H1 (cell line): Measurements from ENCODE around the gene SV2C. TPM values are rescaled to one million over a fixed set of nuclear protein-coding genes. Genes with fewer than 3 reads are reported as not detected.

Experiments used
- CTCF ChIA-PET: fragments of 300-600 bp; sonication (Branson Sonifier 250); formaldehyde crosslinking; loops from one replicate; lab custom pipeline; 2021; ENCODE audit not compliant: partially characterized antibody; lab: Charles Lee
- POLR2A ChIA-PET: fragments of 300-600 bp; sonication (Branson Sonifier 250); formaldehyde crosslinking; loops from one replicate; lab custom pipeline; 2021; ENCODE audit warnings: inconsistent platforms; ENCODE audit not compliant: partially characterized antibody; lab: Charles Lee
- DNase-seq, 2 experiments: peaks; one replicate each; pipeline versions ENCODE4 v3.0.0 to v3.0.0-alpha.2; 2010 to 2022; ENCODE audit warnings: low spot score in 2 of 2, low read depth in 1 of 2, mixed read lengths in 1 of 2
- FAIRE-seq: peaks from 2 replicates; lab custom pipeline; 2011; peaks lifted over from hg19 to GRCh38; lab: Jason Lieb, UNC
- H2AFZ ChIP-seq: 2 replicates; pipeline ENCODE4 v1.8.1; 2012; ENCODE audit warnings: low read length, inconsistent platforms
- H2AK5ac ChIP-seq: 2 replicates; pipeline ENCODE4 v1.6.1; 2013; ENCODE audit warnings: low read depth, low read length
- H2BK120ac ChIP-seq: replicated peaks from 2 replicates; pipeline ENCODE3; 2013; ENCODE audit warnings: low read depth, low read length, inconsistent platforms
- H2BK12ac ChIP-seq: 2 replicates; pipeline ENCODE4 v1.6.1; 2013; ENCODE audit warnings: low read depth, low read length
- H2BK15ac ChIP-seq: 2 replicates; pipeline ENCODE4 v1.6.1; 2013; ENCODE audit warnings: low read length
- H2BK20ac ChIP-seq: 2 replicates; pipeline ENCODE4 v1.6.1; 2013; ENCODE audit warnings: low read length
- H2BK5ac ChIP-seq: 2 replicates; pipeline ENCODE4 v1.6.1; 2013; ENCODE audit warnings: low read depth, low read length
- H3K14ac ChIP-seq: 2 replicates; pipeline ENCODE4 v1.6.1; 2013; ENCODE audit warnings: inconsistent platforms; ENCODE audit not compliant: insufficient read length
- H3K18ac ChIP-seq: 2 replicates; pipeline ENCODE4 v1.6.1; 2013; ENCODE audit warnings: low read length; ENCODE audit errors: extremely low read depth
- H3K23ac ChIP-seq: 2 replicates; pipeline ENCODE4 v1.6.1; 2013; ENCODE audit warnings: inconsistent platforms; ENCODE audit not compliant: insufficient read length
- H3K23me2 ChIP-seq: 2 replicates; pipeline ENCODE4 v1.6.1; 2013; ENCODE audit warnings: low read depth, low read length
- H3K27ac ChIP-seq: 2 replicates; pipeline ENCODE4 v1.6.1; 2011; ENCODE audit warnings: low read depth, low read length, inconsistent platforms
- H3K27me3 ChIP-seq, 4 experiments: replicated peaks in 1 of 4; 1 replicate in 1 of 4; 2 replicates in 3 of 4; pipeline versions ENCODE4 v1.6.1 to v1.8.1; 2011 to 2013; ENCODE audit warnings: low read length in 3 of 4, mild to moderate bottlenecking in 3 of 4, inconsistent platforms in 2 of 4, mixed read lengths in 2 of 4, moderate library complexity in 1 of 4; ENCODE audit not compliant: control insufficient read depth in 3 of 4, insufficient read depth in 3 of 4; ENCODE audit errors: extremely low read depth in 1 of 4
- H3K36me3 ChIP-seq, 4 experiments: 2 replicates each; pipeline versions ENCODE4 v1.6.1 to v1.8.1; 2011 to 2013; ENCODE audit warnings: mild to moderate bottlenecking in 4 of 4, low read length in 3 of 4, moderate library complexity in 2 of 4, control low read depth in 1 of 4, inconsistent platforms in 1 of 4; ENCODE audit not compliant: insufficient read depth in 4 of 4, control insufficient read depth in 2 of 4
- H3K4ac ChIP-seq: replicated peaks from 2 replicates; pipeline ENCODE3; 2013; ENCODE audit warnings: low read length, low read depth, mixed read lengths, inconsistent platforms; ENCODE audit not compliant: insufficient read length
- H3K4me1 ChIP-seq, 4 experiments: replicated peaks in 1 of 4; 1 replicate in 1 of 4; 2 replicates in 3 of 4; pipeline versions ENCODE4 v1.6.1 to v1.8.1; 2011 to 2013; ENCODE audit warnings: low read length in 3 of 4, inconsistent platforms in 2 of 4, mixed read lengths in 1 of 4; ENCODE audit not compliant: insufficient read depth in 4 of 4, control insufficient read depth in 3 of 4
- H3K4me2 ChIP-seq, 2 experiments: 2 replicates each; pipeline versions ENCODE4 v1.6.1 to v1.8.1; 2011 to 2013; ENCODE audit warnings: low read depth in 2 of 2, low read length in 2 of 2, control low read depth in 1 of 2, inconsistent platforms in 1 of 2, mild to moderate bottlenecking in 1 of 2; ENCODE audit not compliant: insufficient read depth in 1 of 2
- H3K4me3 ChIP-seq, 4 experiments: fragments of 200-600, 300-600 bp in 1 of 4; sonication (generic), shearing (Covaris generic), sonication (Bioruptor Twin) in 1 of 4; 2 replicates each; pipeline versions ENCODE4 v1.5.1 to v1.8.1; 2011 to 2016; ENCODE audit warnings: low read length in 4 of 4, low read depth in 3 of 4, control low read depth in 2 of 4, inconsistent platforms in 2 of 4, mild to moderate bottlenecking in 2 of 4, mixed read lengths in 1 of 4, moderate library complexity in 1 of 4; ENCODE audit not compliant: insufficient read depth in 2 of 4; ENCODE audit errors: extremely low read depth in 1 of 4
- H3K56ac ChIP-seq: replicated peaks from 2 replicates; pipeline ENCODE3; 2013; ENCODE audit warnings: low read depth, mild to moderate bottlenecking, mixed read lengths, low read length, inconsistent platforms; ENCODE audit not compliant: insufficient read length
- H3K79me1 ChIP-seq: 2 replicates; pipeline ENCODE4 v1.6.1; 2013; ENCODE audit warnings: low read depth, low read length, control low read depth
- H3K79me2 ChIP-seq, 2 experiments: 2 replicates each; pipeline versions ENCODE4 v1.6.1 to v1.8.1; 2012 to 2013; ENCODE audit warnings: low read length in 2 of 2, mild to moderate bottlenecking in 2 of 2, inconsistent platforms in 1 of 2; ENCODE audit not compliant: insufficient read depth in 2 of 2, control insufficient read depth in 1 of 2
- H3K9ac ChIP-seq, 4 experiments: replicated peaks in 1 of 4; 1 replicate in 1 of 4; 2 replicates in 3 of 4; pipeline versions ENCODE4 v1.6.1 to v1.8.1; 2011 to 2013; ENCODE audit warnings: low read depth in 3 of 4, low read length in 3 of 4, control low read depth in 2 of 4, mild to moderate bottlenecking in 2 of 4, moderate library complexity in 2 of 4, inconsistent platforms in 1 of 4; ENCODE audit errors: extremely low read depth in 1 of 4
- H3K9me3 ChIP-seq, 2 experiments: 2 replicates each; pipeline versions ENCODE4 v1.6.1 to v1.8.1; 2012 to 2013; ENCODE audit warnings: mild to moderate bottlenecking in 2 of 2, moderate library complexity in 2 of 2, control low read depth in 1 of 2, inconsistent platforms in 1 of 2, low read depth in 1 of 2, low read length in 1 of 2, mixed read lengths in 1 of 2; ENCODE audit not compliant: insufficient read depth in 2 of 2
- H4K20me1 ChIP-seq, 2 experiments: replicated peaks in 1 of 2; 2 replicates each; pipeline versions ENCODE3 to v1.8.1; 2011 to 2013; ENCODE audit warnings: inconsistent platforms in 2 of 2, low read length in 2 of 2, mild to moderate bottlenecking in 1 of 2; ENCODE audit not compliant: insufficient read depth in 2 of 2, control insufficient read depth in 1 of 2
- H4K5ac ChIP-seq: 2 replicates; pipeline ENCODE4 v1.6.1; 2013; ENCODE audit warnings: low read length, low read depth, mixed read lengths, inconsistent platforms; ENCODE audit not compliant: insufficient read length
- H4K8ac ChIP-seq: 2 replicates; pipeline ENCODE4 v1.8.0; 2013; ENCODE audit warnings: mild to moderate bottlenecking, moderate library complexity, low read length, inconsistent platforms; ENCODE audit not compliant: insufficient read depth; ENCODE audit errors: extremely low read depth
- H4K91ac ChIP-seq: replicated peaks from 2 replicates; pipeline ENCODE3; 2013; ENCODE audit warnings: low read length, mixed read lengths, inconsistent platforms; ENCODE audit not compliant: insufficient read length
- SIX5 ChIP-seq: IDR thresholded peaks from 2 replicates; pipeline ENCODE4 v1.6.1; 2011; ENCODE audit warnings: mild to moderate bottlenecking, low read depth, low read length
- SRF ChIP-seq: IDR thresholded peaks from 2 replicates; pipeline ENCODE4 v1.6.1; 2011; ENCODE audit warnings: mild to moderate bottlenecking, low read depth, low read length, moderate library complexity
- WGBS, 2 experiments: shearing (Covaris generic) in 1 of 2; methylation state at CpG; one replicate each; pipeline versions ENCODE4 v1.1.6 to v1.1.7; 2013 to 2015; ENCODE audit warnings: low lambda C conversion rate in 2 of 2, mixed read lengths in 2 of 2, inconsistent platforms in 1 of 2, low coverage in 1 of 2, missing lambda C conversion rate in 1 of 2; ENCODE audit not compliant: insufficient replicate concordance in 2 of 2, insufficient coverage in 1 of 2, insufficient read length in 1 of 2; ENCODE audit errors: extremely low coverage in 1 of 2, missing lambda C conversion rate in 1 of 2; 5-methylcytosine and 5-hydroxymethylcytosine counted together
- polyA plus RNA-seq, 7 experiments: library from polyadenylated mRNA; depleted of rRNA in 3 of 7; stranded (reverse) in 5 of 7; unstranded in 2 of 7; fragments of >200 nt in 5 of 7; fragments of 200-250 nt in 2 of 7; gene quantifications; 1 replicate in 5 of 7; 2 replicates in 1 of 7; 4 replicates in 1 of 7; pipeline versions ENCODE4 v1.2.1 to v1.2.3, GENCODE V29; 2011 to 2013; ENCODE audit warnings: missing spikeins in 2 of 7, mixed read lengths in 2 of 7
- total RNA-seq: library from RNA; stranded (reverse); fragmentation: NEBNext Ultra II Directional; extraction: Animal tissue kit (Norgen Biotek cat#: 25700); gene quantifications from 2 replicates; pipeline ENCODE4 v1.2.1, GENCODE V29; 2021

The SV2C gene
- total and polyA plus RNA-seq, 2 of the 8 experiments (the other 6 are each of a cell fraction or from before 2014, with no cell fraction given) = 0.08 to 0.24 TPM

- Histone ChIP-seq H3K4me1 (peaks cover 0 to 3% (median under 1%) of the 10 kb centered on the region in 4 experiments; a peak in 2 of 7 replicates), H3K4me3 (no peak overlapping the region), H4K8ac (no peak overlapping the region), H3K9me3 (no peaks in the 10 kb centered on the region), H2AK5ac (no peak overlapping the region), H3K23me2 (no peaks in the 10 kb centered on the region), H3K56ac (no peak overlapping the region), H2BK120ac (no peak overlapping the region), H3K9ac (no peak overlapping the region), H2BK15ac (no peak overlapping the region), H3K79me1 (no peaks in the 10 kb centered on the region), H2BK5ac (no peak overlapping the region), H3K14ac (no peak overlapping the region), H4K20me1 (no peaks in the 10 kb centered on the region), H3K27me3 (no peaks in the 10 kb centered on the region), H3K27ac (no peak overlapping the region), H2AFZ (no peak overlapping the region), H4K5ac (no peak overlapping the region), H3K18ac (no peak overlapping the region), H3K4ac (no peak overlapping the region), H2BK20ac (no peak overlapping the region), H4K91ac (no peak overlapping the region), H3K79me2 (no peaks in the 10 kb centered on the region), H3K4me2 (no peak overlapping the region), H2BK12ac (no peak overlapping the region), H3K23ac (no peak overlapping the region), H3K36me3 (no peaks in the 10 kb centered on the region)
- WGBS, 2 experiments = 80% methylated on average over 7 of the region's 7 CpGs; no CpG with 5 or more reads in 1 of the 2 experiments
- POLR2A ChIA-PET = no interaction called here
- CTCF ChIA-PET = interaction anchor here (0.8 to 1.3 kb wide), 2 partner anchors 201 to 204 kb away, joined by 3 read pairs; no protein-coding TSS in a partner anchor
- FAIRE-seq (no peak), DNase-seq (no peak)
- TF ChIP-seq SRF (no peak), SIX5 (no peak)
Measured at GRCh38 chr5:76380346-76381066, 297.3 kb downstream of the SV2C start.
